Ovary (tissue), 3 donors: ENCODE data around the gene RPP30.

ENCODE experiments used
- CTCF ChIP-seq, 3 donors: fragments of 450-650 bp in 2 of 3; fragments of 200-600 bp in 1 of 3; IDR thresholded peaks; one replicate each; pipeline versions ENCODE4 v1.5.1 to v1.8.0; 2016 to 2022; ENCODE audit warnings: antibody characterized with exemption in 3 of 3, mild to moderate bottlenecking in 1 of 3
- EP300 ChIP-seq: sonication (generic); formaldehyde crosslinking; IDR thresholded peaks from one replicate; pipeline ENCODE4 v1.6.1; 2017; ENCODE audit warnings: antibody characterized with exemption
- POLR2A ChIP-seq: fragments of 450-650 bp; IDR thresholded peaks from one replicate; pipeline ENCODE4 v1.6.1; 2017; ENCODE audit warnings: antibody characterized with exemption, mild to moderate bottlenecking, moderate library complexity
- donor health status: DM: no; HTN: no; CAD: no.

GRCh38 chr10:90923111-90923731 is 51.4 kb downstream of the RPP30 start:
- TF ChIP-seq POLR2A = no peak
- TF ChIP-seq EP300 = no peak
- TF ChIP-seq CTCF (IDR thresholded peaks at IDR 0.05) = no peak
